GM12878 (cell line): ENCODE data around the gene SPG21. TPM values are rescaled to one million over a fixed set of nuclear protein-coding genes. Genes with fewer than 3 reads are reported as not detected.

Source experiments
- ATAC-seq: fragments of 200-7000 bp; cut with Tn5 transposase; 3 replicates; pipeline ENCODE4 v1.9.1; 2020; ENCODE audit warnings: mild to moderate bottlenecking, moderate library complexity
- BruUV-seq: library from RNA; stranded (reverse); fragments of 400-500 nt; replicated peaks from 2 replicates; lab custom pipeline; 2021; lab: Mats Ljungman, UMichigan
- CTCF ChIA-PET: fragments of 300-600 bp; sonication (Branson Sonifier 250); formaldehyde crosslinking; extraction: SDS; loops from one replicate; lab custom pipeline; 2021; ENCODE audit warnings: inconsistent platforms; lab: Yijun Ruan, JAX
- POLR2A ChIA-PET: fragments of 350-600 bp; formaldehyde crosslinking; extraction: SDS; loops from one replicate; lab custom pipeline; 2021; ENCODE audit warnings: inconsistent platforms; lab: Charles Lee
- RAD21 ChIA-PET: fragments of 300-600 bp; sonication (Branson Sonifier 250); formaldehyde crosslinking; loops from one replicate; lab custom pipeline; 2023; ENCODE audit warnings: antibody characterized with exemption; ENCODE audit not compliant: unreplicated experiment; lab: Charles Lee
- SMC1A ChIA-PET: fragments of 300-600 bp; sonication (Branson Sonifier 250); formaldehyde crosslinking; loops from one replicate; lab custom pipeline; 2023; ENCODE audit not compliant: unreplicated experiment, uncharacterized antibody; lab: Charles Lee
- DNase-seq: peaks from one replicate; pipeline ENCODE4 v3.0.0-alpha.2; 2011; ENCODE audit warnings: low read depth, low spot score
- FAIRE-seq: peaks from 3 replicates; lab custom pipeline; 2011; peaks lifted over from hg19 to GRCh38; lab: Jason Lieb, UNC
- H2AFZ ChIP-seq: 2 replicates; pipeline ENCODE4 v1.6.0; 2011; ENCODE audit warnings: low read depth, low read length, control low read depth; ENCODE audit not compliant: control insufficient read depth
- H3K27ac ChIP-seq: 2 replicates; pipeline ENCODE4 v1.5.1; 2011; ENCODE audit warnings: control low read depth; ENCODE audit not compliant: control insufficient read depth, insufficient read depth
- H3K27me3 ChIP-seq, 2 experiments: replicated peaks in 1 of 2; 2 replicates each; pipeline versions ENCODE4 v1.6.0 to v1.6.1; 2011; ENCODE audit warnings: low read length in 1 of 2; ENCODE audit not compliant: control insufficient read depth in 2 of 2, insufficient read depth in 2 of 2
- H3K36me3 ChIP-seq, 2 experiments: 2 replicates each; pipeline ENCODE4 v1.5.1; 2011; ENCODE audit warnings: low read length in 1 of 2; ENCODE audit not compliant: control insufficient read depth in 2 of 2, insufficient read depth in 2 of 2
- H3K4me1 ChIP-seq: 2 replicates; pipeline ENCODE4 v1.6.1; 2011; ENCODE audit warnings: mild to moderate bottlenecking, low read length, moderate library complexity, mixed read lengths; ENCODE audit not compliant: control insufficient read depth, insufficient read depth
- H3K4me2 ChIP-seq: 2 replicates; pipeline ENCODE4 v1.6.0; 2011; ENCODE audit warnings: control low read depth; ENCODE audit not compliant: control insufficient read depth, insufficient read depth
- H3K4me3 ChIP-seq: fragments of 200-600 bp; sonication (generic); 2 replicates; pipeline ENCODE4 v1.5.1; 2016
- H3K79me2 ChIP-seq: 2 replicates; pipeline ENCODE4 v1.6.0; 2011; ENCODE audit warnings: low read length; ENCODE audit not compliant: control insufficient read depth, insufficient read depth
- H3K9ac ChIP-seq: 2 replicates; pipeline ENCODE4 v1.8.0; 2011; ENCODE audit warnings: low read length, control low read depth, mixed read lengths; ENCODE audit not compliant: control insufficient read depth, insufficient read depth
- H3K9me3 ChIP-seq: replicated peaks from 3 replicates; pipeline ENCODE4 v1.5.1; 2011; ENCODE audit warnings: mild to moderate bottlenecking, low read length; ENCODE audit not compliant: control insufficient read depth, insufficient read depth
- H4K20me1 ChIP-seq: 2 replicates; pipeline ENCODE4 v1.6.0; 2011; ENCODE audit not compliant: control insufficient read depth, insufficient read depth
- BCL11A ChIP-seq: IDR thresholded peaks from 2 replicates; pipeline ENCODE4 v1.6.1; 2011; ENCODE audit warnings: low read depth, low read length
- CHD4 ChIP-seq: fragments of 200-600 bp; sonication (generic); IDR thresholded peaks from 2 replicates; pipeline ENCODE4 v1.6.1; 2016; ENCODE audit warnings: mild to moderate bottlenecking
- HCFC1 ChIP-seq: fragments of 150-350 bp; IDR thresholded peaks from 2 replicates; pipeline ENCODE4 v1.6.1; 2014; ENCODE audit warnings: low read length
- HDAC2 ChIP-seq: fragments of 200-600 bp; sonication (generic); IDR thresholded peaks from 2 replicates; pipeline ENCODE4 v1.6.1; 2017
- LARP7 ChIP-seq: fragments of 450-650 bp; IDR thresholded peaks from 2 replicates; pipeline ENCODE4 v1.6.1; 2017; ENCODE audit warnings: mild to moderate bottlenecking
- MYB ChIP-seq: fragments of 150-350 bp; IDR thresholded peaks from 2 replicates; pipeline ENCODE4 v1.6.1; 2014; ENCODE audit warnings: mild to moderate bottlenecking, low read depth, low read length, borderline replicate concordance
- PAX5 ChIP-seq: IDR thresholded peaks from 2 replicates; pipeline ENCODE4 v1.6.1; 2011; ENCODE audit warnings: low read depth, low read length, borderline replicate concordance
- RFX5 ChIP-seq: IDR thresholded peaks from 2 replicates; pipeline ENCODE4 v1.6.1; 2011; ENCODE audit warnings: low read depth, low read length, improper control_type of control experiment
- SRF ChIP-seq, 2 experiments: IDR thresholded peaks; 2 replicates each; pipeline ENCODE4 v1.6.1; 2011; ENCODE audit warnings: low read depth in 2 of 2, low read length in 2 of 2, mild to moderate bottlenecking in 1 of 2, moderate library complexity in 1 of 2
- STAT3 ChIP-seq: IDR thresholded peaks from 2 replicates; pipeline ENCODE4 v1.6.1; 2011; ENCODE audit warnings: low read depth, low read length, improper control_type of control experiment
- ZNF384 ChIP-seq: IDR thresholded peaks from 2 replicates; pipeline ENCODE4 v1.6.1; 2012; ENCODE audit warnings: low read depth, mild to moderate bottlenecking, low read length, improper control_type of control experiment, borderline replicate concordance
- ZNF622 ChIP-seq: fragments of 450-650 bp; IDR thresholded peaks from 2 replicates; pipeline ENCODE4 v1.6.1; 2017; ENCODE audit warnings: mild to moderate bottlenecking, inconsistent platforms
- ZNF687 ChIP-seq: fragments of 450-650 bp; IDR thresholded peaks from 2 replicates; pipeline ENCODE4 v1.6.1; 2017; ENCODE audit warnings: mild to moderate bottlenecking, moderate library complexity
- WGBS: methylation state at CpG from one replicate; pipeline ENCODE4 v1.1.6; 2016; ENCODE audit warnings: low lambda C conversion rate; ENCODE audit not compliant: insufficient replicate concordance, insufficient coverage; ENCODE audit errors: missing lambda C conversion rate; 5-methylcytosine and 5-hydroxymethylcytosine counted together
- in situ Hi-C: fragments of 300-500 bp; cut with MboI; formaldehyde crosslinking; loops from 9 replicates; pipeline ENCODE4 v1.14.3; 2018; ENCODE audit warnings: mixed read lengths
- intact Hi-C: fragments of 100-400 bp; cut with micrococcal nuclease; formaldehyde crosslinking; loops from one replicate; pipeline ENCODE4 v1.14.2; 2022; ENCODE audit not compliant: unreplicated experiment
- polyA plus RNA-seq, 11 experiments: library from polyadenylated mRNA; depleted of rRNA in 4 of 11; unstranded in 6 of 11; stranded (reverse) in 5 of 11; fragments of >200 nt; fragmentation: Nextera tagmentation in 4 of 11; fragmentation: Illumina TruSeq in 1 of 11; extraction: Ambion mirVana in 4 of 11; extraction: Trizol in 1 of 11; gene quantifications; 1 replicate in 1 of 11; 2 replicates in 10 of 11; pipeline versions ENCODE4 v1.2.1 to v1.2.3, GENCODE V29; 2011 to 2016; ENCODE audit warnings: inconsistent platforms in 2 of 11, missing spikeins in 2 of 11, low read depth in 1 of 11
- total RNA-seq, 4 experiments: library from RNA; depleted of rRNA in 3 of 4; stranded (reverse); fragments of >200 nt in 3 of 4; fragmentation: Illumina TruSeq in 1 of 4; extraction: Trizol in 1 of 4; gene quantifications; 2 replicates each; pipeline versions ENCODE4 v1.2.1 to v1.2.3, GENCODE V29; 2013 to 2021
- TF ChIP-seq, protein P1 (sequence below): fragments of 150-350 bp; IDR thresholded peaks from 2 replicates; pipeline ENCODE4 v1.6.1; 2014; ENCODE audit warnings: mild to moderate bottlenecking, low read depth, low read length

Gene SPG21
- total and polyA plus RNA-seq, 10 of the 15 experiments (the other 5 are each of a cell fraction or from before 2014, with no cell fraction given) = 25.5 to 116 (median 68.0) TPM

GRCh38 chr15:64923546-64923945, 66.2 kb downstream of the SPG21 start:
- WGBS = 61% methylated on average over 2 of the region's 2 CpGs
- Histone ChIP-seq H2AFZ (no peak overlapping the region), H3K27me3 (no peaks in the 10 kb centered on the region), H4K20me1 (no peaks in the 10 kb centered on the region), H3K27ac (no peak overlapping the region), H3K36me3 (no peaks in the 10 kb centered on the region), H3K4me2 (no peak overlapping the region), H3K4me1 (peaks cover 7% of the 10 kb centered on the region), H3K9ac (no peak overlapping the region), H3K4me3 (no peak overlapping the region), H3K79me2 (no peaks in the 10 kb centered on the region), H3K9me3 (no peaks in the 10 kb centered on the region)
- no TSS peak for BruUV-seq
- POLR2A ChIA-PET = interaction anchor here (1.0 kb wide), 1 partner anchor 37 kb away, joined by 3 read pairs; no protein-coding TSS in a partner anchor
- no peak for FAIRE-seq
- TF ChIP-seq, protein P1, sequence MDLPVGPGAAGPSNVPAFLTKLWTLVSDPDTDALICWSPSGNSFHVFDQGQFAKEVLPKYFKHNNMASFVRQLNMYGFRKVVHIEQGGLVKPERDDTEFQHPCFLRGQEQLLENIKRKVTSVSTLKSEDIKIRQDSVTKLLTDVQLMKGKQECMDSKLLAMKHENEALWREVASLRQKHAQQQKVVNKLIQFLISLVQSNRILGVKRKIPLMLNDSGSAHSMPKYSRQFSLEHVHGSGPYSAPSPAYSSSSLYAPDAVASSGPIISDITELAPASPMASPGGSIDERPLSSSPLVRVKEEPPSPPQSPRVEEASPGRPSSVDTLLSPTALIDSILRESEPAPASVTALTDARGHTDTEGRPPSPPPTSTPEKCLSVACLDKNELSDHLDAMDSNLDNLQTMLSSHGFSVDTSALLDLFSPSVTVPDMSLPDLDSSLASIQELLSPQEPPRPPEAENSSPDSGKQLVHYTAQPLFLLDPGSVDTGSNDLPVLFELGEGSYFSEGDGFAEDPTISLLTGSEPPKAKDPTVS = no peak
- TF ChIP-seq CHD4 (no peak), STAT3 (no peak), RFX5 (no peak), PAX5 (no peak), BCL11A (no peak)
- intact Hi-C loops = no loop called here
- no peak for DNase-seq
- in situ Hi-C loops = no loop called here
- SMC1A ChIA-PET = no interaction called here
- CTCF ChIA-PET = interaction anchor here (0.6 kb wide), 1 partner anchor 60 kb away, joined by 3 read pairs; no protein-coding TSS in a partner anchor
- RAD21 ChIA-PET = no interaction called here
- no peak for ATAC-seq

- DNase-seq = no peak
- Histone ChIP-seq H2AFZ (no peak overlapping the region), H3K79me2 (no peaks in the 10 kb centered on the region), H3K4me1 (peaks cover under 1% of the 10 kb centered on the region), H3K27ac (no peak overlapping the region), H3K27me3 (no peaks in the 10 kb centered on the region), H3K36me3 (no peaks in the 10 kb centered on the region), H3K4me2 (no peak overlapping the region), H3K9me3 (no peaks in the 10 kb centered on the region), H3K9ac (no peak overlapping the region), H3K4me3 (no peak overlapping the region), H4K20me1 (no peaks in the 10 kb centered on the region)
- ChIA-PET RAD21 (no interaction called here), POLR2A (interaction anchor here (0.6 kb wide), 1 partner anchor 192 kb away, joined by 3 read pairs; no protein-coding TSS in a partner anchor), CTCF (interaction anchor here (2.3 kb wide), 1 partner anchor 15 kb away, joined by 9 read pairs; no protein-coding TSS in a partner anchor), SMC1A (interaction anchor here (1.1 to 1.7 kb wide), 2 partner anchors 10 to 235 kb away, joined by 3 to 4 read pairs; partner anchors contain the start of gene ANKDD1A)
- FAIRE-seq = no peak
- in situ Hi-C loops = no loop called here
- ATAC-seq = no peak
- BruUV-seq = no TSS peak
- intact Hi-C loops = no loop called here
- 74% methylated on average over 6 of the region's 6 CpGs for WGBS
- TF ChIP-seq ZNF622 = no peak
- TF ChIP-seq ZNF687 = no peak
- TF ChIP-seq BCL11A = no peak
- TF ChIP-seq MYB = no peak
- TF ChIP-seq ZNF384 = no peak
- no peak for TF ChIP-seq LARP7
- TF ChIP-seq STAT3 = no peak
- no peak for TF ChIP-seq SRF (IDR thresholded peaks at IDR 0.05; ENCODE audit: low read depth in 2 of 2, low read length in 2 of 2)
- no peak for TF ChIP-seq HCFC1
- TF ChIP-seq HDAC2 = no peak
Observed at GRCh38 chr15:64921711-64922110, 68.0 kb downstream of the SPG21 start.
